C4-2B (cell line): ENCODE results near the gene ITPKA.
A peak's percentile ranks its signal among the peaks of the same experiment; 100 is the strongest.

Experiments
- H3K27ac ChIP-seq: fragments of 450-650 bp; 2 replicates; pipeline ENCODE4 v1.5.1; 2017
- ZFX ChIP-seq: fragments of 450-650 bp; IDR thresholded peaks from 2 replicates; pipeline ENCODE4 v1.6.1; 2017
- TF ChIP-seq, protein P1 (sequence below): fragments of 450-650 bp; conservative IDR thresholded peaks from 2 replicates; pipeline ENCODE4 v1.5.1; 2017; ENCODE audit warnings: mild to moderate bottlenecking

The ITPKA gene

DNA sequence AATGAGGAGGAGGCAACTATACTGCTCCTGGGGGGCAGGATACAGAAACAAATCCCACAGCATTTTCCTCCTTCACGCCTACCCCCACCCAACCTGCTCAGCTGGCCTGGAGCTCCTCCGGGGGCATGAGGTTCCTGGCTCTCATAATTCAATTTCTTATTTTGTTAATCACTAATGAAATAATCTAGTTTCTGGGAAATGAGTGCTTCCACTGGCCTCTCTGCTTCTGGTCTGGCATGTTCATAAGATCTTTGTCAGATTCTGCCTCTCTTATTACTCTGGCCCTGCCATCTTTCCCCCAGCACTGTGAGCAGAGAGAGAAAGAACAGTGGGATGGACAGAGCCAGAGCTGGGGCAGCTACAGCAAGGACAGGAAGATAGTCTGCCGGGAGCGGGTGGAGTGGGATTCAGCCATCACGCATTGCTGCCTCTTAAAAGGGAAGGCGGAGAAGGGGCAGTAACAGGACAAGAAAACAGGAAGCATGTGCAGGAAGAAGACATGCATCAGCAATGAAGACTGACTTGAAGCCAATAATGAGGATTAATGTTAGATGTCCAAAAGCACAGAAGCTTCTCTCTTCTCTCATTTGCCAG lies 36.8 kb downstream of the ITPKA start:
- TF ChIP-seq ZFX, result no peak
- TF ChIP-seq, protein P1, sequence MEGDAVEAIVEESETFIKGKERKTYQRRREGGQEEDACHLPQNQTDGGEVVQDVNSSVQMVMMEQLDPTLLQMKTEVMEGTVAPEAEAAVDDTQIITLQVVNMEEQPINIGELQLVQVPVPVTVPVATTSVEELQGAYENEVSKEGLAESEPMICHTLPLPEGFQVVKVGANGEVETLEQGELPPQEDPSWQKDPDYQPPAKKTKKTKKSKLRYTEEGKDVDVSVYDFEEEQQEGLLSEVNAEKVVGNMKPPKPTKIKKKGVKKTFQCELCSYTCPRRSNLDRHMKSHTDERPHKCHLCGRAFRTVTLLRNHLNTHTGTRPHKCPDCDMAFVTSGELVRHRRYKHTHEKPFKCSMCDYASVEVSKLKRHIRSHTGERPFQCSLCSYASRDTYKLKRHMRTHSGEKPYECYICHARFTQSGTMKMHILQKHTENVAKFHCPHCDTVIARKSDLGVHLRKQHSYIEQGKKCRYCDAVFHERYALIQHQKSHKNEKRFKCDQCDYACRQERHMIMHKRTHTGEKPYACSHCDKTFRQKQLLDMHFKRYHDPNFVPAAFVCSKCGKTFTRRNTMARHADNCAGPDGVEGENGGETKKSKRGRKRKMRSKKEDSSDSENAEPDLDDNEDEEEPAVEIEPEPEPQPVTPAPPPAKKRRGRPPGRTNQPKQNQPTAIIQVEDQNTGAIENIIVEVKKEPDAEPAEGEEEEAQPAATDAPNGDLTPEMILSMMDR, result no peak
- H3K27ac ChIP-seq, result no peak overlapping the region

DNA sequence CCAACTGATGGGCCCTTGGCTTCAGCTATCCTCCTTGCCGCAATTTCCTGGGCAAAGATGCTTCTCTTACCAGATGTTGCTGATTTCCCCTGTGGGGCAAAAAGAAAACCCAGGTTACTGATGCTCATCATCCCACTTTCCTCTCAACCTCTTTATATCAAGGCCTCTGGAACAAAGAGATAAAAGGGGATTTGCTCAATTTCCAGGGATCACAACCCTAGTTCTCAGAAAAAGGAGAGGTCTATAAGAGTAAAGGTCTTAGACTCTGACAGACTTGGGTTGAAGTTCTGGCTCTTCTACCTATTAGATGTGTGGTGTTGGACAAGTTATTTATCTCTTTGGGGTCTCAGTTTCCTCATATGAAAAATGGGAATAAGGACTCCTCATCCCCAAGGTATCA lies 41.9 kb downstream of the ITPKA start:
- TF ChIP-seq, protein P1, result no peak
- no peak for TF ChIP-seq ZFX
- no peak overlapping the region for H3K27ac ChIP-seq

DNA sequence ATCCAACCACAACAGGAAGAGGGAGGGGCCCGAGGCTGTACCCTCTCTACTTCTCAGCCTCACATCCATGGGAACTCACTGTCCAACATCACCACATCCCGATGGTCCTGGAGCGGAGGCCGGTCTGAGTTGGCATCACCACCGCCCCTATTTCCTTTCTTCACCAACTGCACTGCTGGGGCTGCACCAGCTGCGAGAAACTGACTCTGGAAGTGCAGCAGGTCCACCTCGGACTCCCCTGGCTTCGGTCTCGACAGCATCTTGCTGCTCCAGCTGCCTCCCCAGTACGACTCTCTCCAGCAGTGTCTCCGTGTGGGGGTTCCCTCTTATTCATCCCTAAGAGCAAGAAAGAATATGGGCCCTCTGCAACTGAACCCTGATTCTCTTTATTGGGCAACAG lies 43.2 kb downstream of the ITPKA start:
- TF ChIP-seq, protein P1, result no peak
- TF ChIP-seq ZFX, result no peak
- H3K27ac ChIP-seq, result no peak overlapping the region

DNA sequence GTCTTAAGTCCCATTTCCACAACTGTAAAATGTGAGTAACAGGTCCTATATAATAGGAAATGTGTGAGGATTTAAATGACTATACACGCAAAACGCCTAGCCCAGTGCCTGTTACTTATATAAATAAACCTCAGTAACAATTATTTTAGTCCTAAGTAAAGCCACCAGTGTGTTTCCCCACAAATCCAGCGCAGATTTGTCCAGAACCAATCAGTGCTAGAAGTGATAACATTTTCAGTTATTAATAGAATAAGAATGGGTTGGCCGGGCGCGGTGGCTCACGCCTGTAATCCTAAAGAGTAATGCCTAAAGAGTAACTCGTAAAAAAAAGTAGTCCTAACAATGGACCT lies 49.8 kb downstream of the ITPKA start:
- TF ChIP-seq, protein P1, result no peak
- TF ChIP-seq ZFX, result no peak
- H3K27ac ChIP-seq, result peak overlapping the region; percentile 78

DNA sequence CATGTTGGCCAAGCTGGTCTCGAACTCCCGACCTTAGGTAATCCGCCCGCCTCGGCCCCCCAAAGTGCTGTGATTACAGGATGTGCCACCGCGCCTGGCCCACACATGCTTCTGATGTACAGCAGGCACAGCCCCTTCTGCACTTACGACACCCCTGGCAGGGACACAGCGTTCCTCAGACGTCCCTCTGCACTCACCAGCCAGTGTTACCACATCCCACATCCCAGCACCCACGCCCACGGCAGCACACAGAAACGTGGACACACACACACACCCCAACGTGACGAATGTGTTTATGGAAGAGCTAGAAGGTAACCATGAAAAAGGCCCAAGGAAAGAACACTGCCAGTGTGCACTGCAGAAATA lies 51.0 kb downstream of the ITPKA start:
- peak overlapping the region; percentile 78 for H3K27ac ChIP-seq
- TF ChIP-seq, protein P1, result no peak
- TF ChIP-seq ZFX, result no peak

DNA sequence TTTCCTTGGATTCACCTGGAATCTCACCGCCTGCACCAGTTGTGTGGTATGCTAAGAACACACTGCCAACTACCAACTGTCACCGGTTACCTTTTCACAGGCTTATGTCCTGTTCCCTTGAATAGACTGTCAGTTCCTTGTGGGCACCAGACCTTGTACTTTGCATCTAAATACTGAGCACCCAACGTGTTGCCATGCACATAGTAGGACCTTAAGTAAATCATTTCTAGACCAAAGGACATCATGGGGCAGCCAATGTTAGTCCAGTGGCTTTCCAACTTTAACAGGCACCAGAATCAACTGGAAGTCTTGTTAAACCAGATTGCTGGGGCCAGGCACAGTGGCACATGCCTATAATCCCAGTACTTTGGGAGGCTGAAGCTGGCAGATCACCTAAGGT lies 51.5 kb downstream of the ITPKA start:
- H3K27ac ChIP-seq, result no peak overlapping the region
- TF ChIP-seq ZFX, result no peak
- TF ChIP-seq, protein P1, result no peak

DNA sequence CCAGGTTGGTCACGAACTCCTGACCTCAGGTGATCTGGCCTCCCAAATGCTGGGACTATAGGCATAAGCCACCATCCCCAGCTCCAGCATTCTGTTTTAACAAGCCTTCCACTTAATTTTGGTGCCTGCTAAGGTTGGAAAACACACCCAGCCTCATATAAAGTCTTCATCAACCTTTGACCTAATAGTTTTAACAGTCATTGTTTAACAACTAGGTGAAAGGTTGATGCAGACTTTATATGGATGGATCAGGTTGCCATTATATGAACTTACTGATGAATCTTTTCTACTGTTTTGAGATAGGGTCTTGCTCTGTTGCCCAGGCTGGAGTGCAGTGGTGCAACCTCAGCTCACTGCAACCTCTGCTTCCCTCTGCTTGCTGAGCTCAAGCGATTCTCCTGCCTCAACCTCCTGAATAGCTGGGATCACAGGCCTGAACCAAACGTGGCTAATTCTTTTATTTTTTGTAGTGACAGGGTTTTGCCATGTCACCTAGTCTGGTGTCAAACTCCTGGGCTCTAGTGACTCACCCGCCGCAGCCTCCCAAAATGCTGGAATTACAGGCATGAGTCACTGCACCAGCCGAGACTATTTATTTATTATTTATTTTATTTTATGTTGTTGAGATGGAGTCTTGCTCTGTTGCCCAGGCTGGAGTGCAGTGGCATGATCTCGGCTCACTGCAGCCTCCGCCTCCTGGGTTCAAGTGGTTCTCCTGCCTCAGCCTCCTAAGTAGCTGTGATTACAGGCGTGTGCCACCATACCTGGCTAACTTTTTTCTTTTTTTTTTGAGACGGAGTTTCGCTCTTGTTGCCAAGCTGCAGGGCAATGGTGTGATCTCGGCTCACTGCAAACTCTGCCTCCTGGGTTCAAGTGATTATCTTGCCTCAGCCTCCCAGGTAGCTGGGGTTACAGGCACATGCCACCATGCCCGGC lies 53.4 kb downstream of the ITPKA start:
- H3K27ac ChIP-seq, result no peak overlapping the region
- no peak for TF ChIP-seq ZFX
- TF ChIP-seq, protein P1, result no peak
